Measurements from ENCODE around the gene GAS6.

The GAS6 gene

DNA sequence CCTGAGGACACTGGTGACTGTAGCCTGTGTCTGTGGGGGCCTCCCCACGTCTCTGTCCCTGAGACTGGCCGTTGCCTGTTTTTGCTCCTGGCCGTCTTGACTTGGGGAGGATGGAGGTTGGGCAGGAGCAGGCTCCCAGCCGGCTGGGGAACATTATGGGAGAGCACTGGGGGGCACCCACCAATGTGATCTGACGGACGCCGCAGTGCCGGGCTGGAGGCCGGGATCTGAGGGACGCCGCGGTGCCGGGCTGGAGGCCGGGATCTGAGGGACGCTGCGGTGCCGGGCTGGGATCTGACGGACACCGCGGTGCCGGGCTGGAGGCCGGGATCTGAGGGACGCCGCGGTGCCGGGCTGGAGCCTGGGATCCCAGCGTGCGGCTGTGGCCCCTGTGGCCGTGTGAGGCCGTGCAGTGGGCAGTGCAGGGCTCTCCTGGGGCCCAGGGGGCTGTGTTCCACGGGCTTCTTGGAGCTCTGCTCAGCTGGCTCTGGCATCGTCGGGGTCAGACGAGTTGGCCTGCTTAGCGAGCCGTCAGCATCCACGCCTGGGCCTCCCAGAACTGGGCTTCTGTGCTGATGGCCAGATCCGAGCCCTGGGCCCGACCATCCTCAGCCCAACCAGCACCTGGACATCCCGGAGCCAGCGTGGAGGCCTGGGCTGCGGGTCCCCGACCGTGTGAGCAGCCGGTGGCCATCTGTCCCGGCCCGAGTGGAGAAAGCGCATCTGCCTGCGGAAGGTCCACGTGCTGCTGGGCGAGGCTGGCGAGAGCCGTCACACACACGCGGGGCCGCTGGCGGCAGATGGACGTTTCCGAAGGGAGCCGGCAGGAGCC lies 45.8 kb downstream of the GAS6 start:
- DNase-seq = no peak

DNA sequence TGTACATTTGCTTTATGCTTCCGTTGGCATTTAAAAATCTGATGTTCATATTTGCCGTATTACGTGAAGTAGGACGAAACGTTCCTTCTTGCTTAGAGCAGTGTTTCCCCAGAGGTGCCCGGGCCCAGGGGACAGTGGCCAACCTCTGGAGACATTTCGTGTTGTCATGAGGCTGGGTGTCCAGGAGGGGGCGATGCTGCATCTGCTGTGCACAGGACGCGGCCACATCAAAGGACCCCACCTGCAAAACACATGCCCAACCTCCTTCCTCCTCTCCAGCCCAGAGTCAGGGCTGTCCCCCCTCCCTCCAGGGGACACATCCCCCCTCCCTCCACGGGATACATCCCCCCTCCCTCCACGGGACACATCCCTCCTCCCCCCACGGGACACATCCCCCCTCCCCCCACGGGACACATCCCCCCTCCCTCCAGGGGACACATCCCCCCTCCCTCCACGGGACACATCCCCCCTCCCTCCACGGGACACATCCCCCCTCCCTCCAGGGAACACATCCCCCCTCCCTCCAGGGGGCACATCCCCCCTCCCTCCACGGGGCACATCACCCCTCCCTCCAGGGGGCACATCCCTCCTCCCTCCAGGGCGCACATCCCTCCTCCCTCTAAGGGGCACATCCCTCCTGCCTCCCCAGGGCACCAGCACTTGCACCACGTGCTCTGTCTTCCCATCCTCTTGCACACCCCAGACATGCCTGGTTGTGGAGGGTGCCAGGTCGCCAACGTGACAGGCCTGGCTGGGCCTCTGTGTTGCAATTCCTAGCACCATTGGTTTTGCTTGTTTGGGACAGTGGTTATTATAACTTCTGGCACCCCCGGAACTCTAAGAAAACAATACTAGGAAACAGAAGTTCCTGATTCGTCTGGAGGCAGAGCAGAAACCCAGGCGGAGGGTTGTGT lies 46.7 kb downstream of the GAS6 start:
- DNase-seq = peak; percentile 89

DNA sequence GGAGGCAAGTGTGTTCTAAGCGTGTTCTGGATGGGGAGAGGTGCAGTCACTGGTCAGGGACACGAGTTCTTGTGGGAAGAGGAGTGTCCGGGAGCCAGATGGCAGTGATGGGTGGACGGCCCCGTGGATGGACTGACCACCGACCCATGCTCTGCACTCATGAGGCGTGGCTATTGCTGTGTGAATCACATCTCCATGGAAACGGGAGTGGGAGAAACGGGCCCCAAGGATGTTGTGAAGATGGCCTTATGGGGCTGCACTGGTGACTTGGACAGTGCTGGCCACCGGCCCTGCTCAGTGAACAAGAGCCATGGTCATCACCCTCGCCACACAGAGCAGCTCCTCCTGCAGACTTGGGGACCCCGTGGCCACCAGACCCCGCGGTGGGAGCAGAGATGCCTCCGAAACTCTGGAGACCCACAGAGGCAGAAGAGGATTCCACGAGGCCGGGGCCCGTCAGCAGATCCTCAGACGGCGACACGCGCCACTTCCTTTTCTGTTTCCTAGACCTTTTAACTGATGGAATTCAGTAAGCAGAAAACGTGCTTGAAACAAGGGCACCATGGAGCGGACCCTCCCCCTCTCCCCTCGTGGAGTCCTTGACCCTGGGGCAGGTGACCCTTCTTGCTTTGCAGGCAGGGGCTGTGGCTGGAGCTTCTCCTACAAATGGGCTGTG lies 47.5 kb downstream of the GAS6 start:
- DNase-seq = no peak

- peak; percentile 54 for DNase-seq
These were observed 48.5 kb downstream of the GAS6 start for GRCh38 chr13:113815151-113816058.

DNA sequence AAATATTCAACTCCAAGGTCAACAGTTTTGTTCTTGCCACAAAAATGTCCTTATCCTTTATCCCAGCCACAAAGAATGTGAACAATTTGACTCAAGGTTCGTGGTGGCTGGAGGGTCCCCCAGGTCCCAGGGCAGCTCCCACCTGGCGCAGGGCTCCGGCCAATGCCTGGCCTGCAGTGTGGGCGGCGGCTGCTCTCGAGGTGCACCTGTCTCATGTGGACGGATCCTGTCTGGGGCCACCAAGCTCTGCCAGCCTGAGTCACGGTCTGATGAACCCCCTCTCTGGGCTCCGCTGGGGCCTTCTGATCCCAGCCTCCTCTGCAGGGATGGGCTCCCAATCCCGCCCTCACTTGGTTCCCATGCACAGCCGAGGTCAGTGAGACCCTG lies 49.4 kb downstream of the GAS6 start:
- no peak for DNase-seq

GRCh38 chr13:113813749-113814434 lies 50.0 kb downstream of the GAS6 start:
- no peak for DNase-seq

DNA sequence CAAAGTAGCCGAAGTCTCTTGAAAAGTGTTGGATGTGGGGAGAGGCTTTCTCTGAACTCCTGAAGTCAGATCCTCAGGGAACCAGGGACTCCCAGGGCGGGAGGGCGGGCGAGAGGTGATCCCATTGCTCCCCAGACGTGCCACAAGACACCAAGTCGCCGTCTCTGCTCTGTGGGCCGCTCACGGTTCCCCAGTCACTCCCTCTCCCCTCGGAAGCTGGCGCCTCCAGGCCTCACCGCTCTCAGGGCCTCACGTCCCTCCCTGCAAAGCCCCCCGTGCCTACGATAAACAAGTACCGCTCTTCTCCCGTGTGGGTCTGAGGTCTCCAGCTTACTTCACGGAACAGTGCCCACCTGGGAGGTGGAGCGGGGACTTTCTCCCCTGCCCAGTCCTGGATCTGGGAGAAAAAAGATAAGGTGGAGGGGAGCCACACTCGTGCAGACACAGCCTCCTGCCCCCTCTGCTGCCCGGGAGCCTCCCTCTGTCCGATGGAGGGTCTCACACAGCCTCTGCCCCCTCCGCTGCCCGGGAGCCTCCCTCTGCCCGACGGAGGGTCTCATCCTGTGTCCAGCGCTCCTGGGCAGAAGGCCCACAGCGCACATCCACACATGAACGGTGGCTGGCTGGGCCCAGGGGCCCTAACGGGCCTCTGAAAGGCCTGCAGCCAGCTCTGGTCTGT lies 50.7 kb downstream of the GAS6 start:
- no peak for DNase-seq

DNA sequence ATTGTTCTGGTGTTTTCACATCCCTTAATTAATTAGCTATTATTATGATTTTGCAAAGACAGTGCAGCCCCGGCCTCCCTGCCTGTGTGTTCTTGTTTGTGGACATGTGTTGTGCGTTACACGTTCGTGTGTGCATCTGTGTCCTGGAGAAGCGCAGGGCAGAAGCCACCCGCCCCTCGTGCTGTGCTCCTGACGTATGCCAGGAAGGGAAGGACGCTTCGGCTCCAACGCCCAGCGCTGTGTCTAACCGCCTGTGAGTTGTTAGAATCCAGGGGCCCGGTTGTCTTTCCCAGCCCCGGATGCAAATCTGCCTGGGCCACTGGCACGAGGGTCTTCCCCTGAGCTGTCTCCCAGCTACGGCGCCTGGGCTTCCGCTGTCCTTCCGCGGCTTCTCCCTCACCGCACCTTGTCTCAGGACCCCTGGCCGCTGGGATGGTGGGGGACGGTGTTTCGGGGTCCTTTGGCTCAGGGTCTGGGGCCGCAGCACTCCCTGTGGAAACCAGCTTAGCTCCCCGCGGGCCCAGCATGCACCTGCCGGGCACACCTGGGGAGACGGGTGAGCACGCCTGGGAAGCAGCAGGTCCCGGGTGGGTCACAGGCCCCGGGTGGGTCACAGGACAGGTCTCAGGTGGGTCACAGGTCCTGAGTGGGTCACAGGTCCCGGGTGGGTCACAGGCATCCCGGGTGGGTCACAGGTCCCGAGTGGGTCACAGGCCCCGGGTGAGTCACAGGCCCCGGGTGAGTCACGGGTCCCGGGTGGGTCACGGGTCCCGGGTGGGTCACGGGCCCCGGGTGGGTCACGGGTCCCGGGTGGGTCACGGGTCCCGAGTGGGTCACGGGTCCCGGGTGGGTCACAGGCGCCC lies 51.5 kb downstream of the GAS6 start:
- DNase-seq = no peak

DNA sequence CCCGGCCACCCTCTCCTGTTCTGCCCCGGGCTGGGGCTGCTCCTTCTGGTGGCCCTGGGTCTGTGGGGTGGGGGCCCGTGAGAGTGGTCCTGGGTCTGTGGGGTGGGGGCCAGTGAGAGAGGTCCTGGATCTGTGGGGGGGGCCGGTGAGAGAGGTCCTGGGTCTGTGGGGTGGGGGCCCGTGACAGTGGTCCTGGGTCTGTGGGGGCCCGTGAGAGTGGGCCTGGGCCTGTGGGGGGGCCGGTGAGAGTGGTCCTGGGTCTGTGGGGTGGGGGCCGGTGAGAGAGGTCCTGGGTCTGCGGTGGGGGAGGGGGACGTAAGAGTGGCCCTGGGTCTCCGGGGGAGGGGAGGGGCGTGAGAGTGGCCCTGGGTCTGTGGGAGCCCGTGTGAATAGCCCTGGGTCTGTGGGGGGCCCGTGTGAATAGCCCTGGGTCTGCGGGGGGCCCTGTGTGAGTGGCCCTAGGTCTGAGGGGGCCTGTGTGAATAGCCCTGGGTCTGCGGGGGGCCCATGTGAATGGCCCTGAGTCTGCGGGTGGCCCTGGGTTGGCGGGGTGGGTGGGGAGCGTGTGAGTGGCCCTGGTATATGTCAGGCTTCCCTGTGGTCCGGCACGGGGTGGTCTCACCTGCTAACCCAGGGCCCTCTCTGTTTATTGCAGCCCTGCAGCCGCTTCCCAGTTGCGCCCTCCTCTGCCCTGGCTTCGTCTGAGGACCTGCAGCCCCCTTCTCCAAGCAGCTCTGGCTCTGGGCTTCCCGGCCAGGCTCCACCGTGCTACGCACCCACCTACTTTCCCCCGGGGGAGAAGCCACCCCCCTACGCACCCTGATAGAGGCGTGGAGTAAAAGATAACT lies 52.6 kb downstream of the GAS6 start:
- no peak for DNase-seq

DNA sequence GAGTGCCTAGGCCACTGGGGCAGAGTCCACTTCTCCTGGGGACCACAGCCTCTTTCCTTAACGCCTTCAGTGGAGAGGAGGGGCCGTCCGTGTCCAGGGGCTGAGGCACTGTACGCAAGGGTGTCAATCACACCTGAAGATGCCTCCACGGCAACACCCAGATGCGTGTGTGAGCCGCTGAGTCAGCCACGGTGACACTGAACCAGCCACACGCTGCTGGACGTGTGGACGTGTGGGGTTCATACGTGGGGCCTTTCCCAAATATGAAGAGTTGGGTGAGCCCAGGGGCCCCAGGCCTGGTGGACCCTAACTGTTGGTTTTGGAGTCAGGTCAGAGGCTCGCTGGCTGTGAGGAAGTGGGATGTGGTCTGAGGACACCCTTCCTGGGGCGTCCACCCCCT lies 53.2 kb downstream of the GAS6 start:
- DNase-seq = no peak

GRCh38 chr13:113809934-113810333 lies 53.9 kb downstream of the GAS6 start:
- no peak for DNase-seq

- no peak for DNase-seq
These were observed 55.6 kb downstream of the GAS6 start for GRCh38 chr13:113808058-113808834.

GRCh38 chr13:113806526-113806925 lies 57.4 kb downstream of the GAS6 start:
- DNase-seq = no peak

- no peak for DNase-seq
These were observed 57.8 kb downstream of the GAS6 start for GRCh38 chr13:113806104-113806471.

DNA sequence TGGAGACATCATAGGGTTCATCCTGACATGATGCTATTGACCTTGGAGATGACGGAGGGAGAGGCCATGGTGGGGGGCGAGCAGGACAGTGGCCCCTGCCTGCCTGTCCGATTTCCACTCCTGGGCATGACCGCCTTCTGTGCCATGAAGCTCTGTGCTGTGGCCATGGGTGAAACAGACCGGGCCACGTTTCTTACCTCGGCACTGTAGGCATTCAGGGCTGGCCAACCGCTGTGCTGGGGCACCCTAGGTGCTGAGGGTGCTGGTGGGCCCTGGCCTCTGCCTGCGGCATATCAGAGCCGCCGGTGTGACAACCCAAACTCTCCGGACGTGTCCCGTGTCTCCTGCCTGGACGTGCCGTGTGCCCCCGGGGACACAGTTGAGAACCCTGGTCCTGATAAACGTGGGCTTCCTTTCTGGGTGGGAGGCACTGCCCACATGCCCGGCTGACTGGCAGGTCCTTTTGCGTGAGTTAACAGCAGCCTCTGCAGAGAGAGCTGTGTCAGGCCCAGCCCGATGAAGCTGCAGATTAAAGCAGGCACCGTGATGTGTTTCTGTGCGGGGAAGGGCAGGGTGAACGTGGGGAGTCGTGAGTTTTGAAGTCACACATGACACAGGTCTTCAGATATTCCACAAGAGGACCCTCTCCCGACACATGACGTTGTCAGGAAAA lies 58.3 kb downstream of the GAS6 start:
- DNase-seq = no peak

- no peak for DNase-seq
These were observed 59.0 kb downstream of the GAS6 start for GRCh38 chr13:113804703-113805430.

Measured in CD4-positive, alpha-beta T cell treated with Interleukin-17A for 1 hour (primary cell).